AG10803 (cell line): ENCODE results near the gene PRKCE.

Experiments used
- DNase-seq: peaks from one replicate; pipeline ENCODE4 v3.0.0; 2010; ENCODE audit warnings: low read depth
- H3K4me3 ChIP-seq: 2 replicates; pipeline ENCODE4 v1.5.1; 2011; ENCODE audit warnings: mild to moderate bottlenecking, low read length, control low read depth
- TF ChIP-seq, protein P1 (sequence below): conservative IDR thresholded peaks from 2 replicates; pipeline ENCODE4 v1.5.1; 2011; ENCODE audit warnings: mild to moderate bottlenecking, low read length, control low read depth, inconsistent platforms

Gene PRKCE

DNA sequence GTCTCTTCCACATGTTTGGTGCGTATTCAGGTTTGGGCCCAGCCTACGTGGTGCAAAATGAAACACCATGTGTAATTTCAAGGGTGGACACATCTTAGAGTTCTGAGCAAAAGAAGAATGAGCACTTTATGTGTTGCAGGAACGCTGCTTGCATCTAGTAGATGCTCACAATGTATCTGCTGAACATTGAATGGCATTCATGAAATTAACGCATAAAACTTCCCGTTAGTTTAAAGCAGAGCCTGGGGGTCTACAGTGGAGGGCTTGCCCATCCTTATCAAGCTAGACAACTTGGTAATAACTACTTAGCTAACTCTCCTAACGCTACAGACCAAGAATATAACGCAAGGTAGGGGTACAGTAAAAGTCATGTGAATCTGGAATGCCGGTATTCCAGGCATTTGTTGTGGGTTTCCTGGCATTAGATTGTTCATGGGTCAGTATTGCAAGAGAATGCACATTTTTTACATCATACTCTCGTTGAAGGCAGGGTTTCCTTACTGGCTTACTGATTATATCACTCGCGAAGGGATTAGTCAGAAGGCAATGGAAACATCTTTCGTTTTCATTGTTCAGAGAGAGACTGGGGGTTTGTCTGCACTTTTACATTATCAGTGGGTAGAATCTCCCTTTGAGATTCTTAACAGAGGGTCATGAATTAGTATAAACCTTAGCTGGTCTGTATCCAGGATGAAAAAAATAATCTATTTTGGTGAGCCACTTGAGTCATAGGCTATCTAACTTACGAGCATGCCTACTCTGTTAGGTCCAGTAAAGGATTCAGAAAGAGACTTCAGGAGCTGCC lies 416.2 kb downstream of the PRKCE start:
- DNase-seq: peak; percentile 99
- TF ChIP-seq, protein P1, sequence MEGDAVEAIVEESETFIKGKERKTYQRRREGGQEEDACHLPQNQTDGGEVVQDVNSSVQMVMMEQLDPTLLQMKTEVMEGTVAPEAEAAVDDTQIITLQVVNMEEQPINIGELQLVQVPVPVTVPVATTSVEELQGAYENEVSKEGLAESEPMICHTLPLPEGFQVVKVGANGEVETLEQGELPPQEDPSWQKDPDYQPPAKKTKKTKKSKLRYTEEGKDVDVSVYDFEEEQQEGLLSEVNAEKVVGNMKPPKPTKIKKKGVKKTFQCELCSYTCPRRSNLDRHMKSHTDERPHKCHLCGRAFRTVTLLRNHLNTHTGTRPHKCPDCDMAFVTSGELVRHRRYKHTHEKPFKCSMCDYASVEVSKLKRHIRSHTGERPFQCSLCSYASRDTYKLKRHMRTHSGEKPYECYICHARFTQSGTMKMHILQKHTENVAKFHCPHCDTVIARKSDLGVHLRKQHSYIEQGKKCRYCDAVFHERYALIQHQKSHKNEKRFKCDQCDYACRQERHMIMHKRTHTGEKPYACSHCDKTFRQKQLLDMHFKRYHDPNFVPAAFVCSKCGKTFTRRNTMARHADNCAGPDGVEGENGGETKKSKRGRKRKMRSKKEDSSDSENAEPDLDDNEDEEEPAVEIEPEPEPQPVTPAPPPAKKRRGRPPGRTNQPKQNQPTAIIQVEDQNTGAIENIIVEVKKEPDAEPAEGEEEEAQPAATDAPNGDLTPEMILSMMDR: no peak
- peak overlapping the region; percentile 39 for H3K4me3 ChIP-seq

DNA sequence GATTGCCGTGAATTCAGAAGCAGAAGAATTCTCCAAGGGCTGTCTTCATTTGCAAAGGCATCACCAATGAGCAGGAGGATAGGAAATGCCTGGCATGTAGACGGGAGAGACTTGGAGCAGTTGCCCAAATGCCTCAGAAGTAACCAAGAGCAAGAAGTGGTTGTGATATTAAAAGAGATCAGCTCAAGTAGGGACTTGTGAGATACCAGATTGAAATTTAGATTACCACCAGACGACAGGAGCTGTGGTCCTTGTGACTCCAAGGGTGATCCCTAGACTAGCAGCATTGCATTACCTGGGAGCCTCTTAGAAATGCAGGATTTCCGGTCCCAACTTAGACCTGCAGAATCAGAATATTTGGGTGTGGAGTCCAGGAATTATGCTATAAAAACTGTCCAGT lies 417.2 kb downstream of the PRKCE start:
- no peak overlapping the region for H3K4me3 ChIP-seq
- DNase-seq: peak; percentile 33
- TF ChIP-seq, protein P1: no peak

DNA sequence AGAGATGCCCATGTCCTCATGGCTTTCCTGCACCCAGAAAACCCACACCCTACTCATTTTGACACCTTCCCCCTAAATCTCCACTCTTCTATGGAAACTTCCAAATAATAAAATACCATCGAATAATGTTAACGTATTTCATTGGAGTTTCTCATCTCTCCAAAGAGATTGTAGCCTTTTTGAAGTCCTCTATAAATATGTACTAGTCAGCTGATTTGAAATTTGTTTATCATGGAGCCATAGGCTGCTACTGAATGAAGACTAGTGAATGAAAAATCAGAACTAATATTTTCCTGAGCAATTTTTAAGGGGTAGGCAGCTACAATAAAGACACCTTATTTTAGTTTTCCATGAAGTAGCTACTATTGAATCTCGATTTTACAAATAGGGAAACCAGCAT lies 419.6 kb downstream of the PRKCE start:
- DNase-seq: no peak
- H3K4me3 ChIP-seq: no peak overlapping the region
- TF ChIP-seq, protein P1: no peak

DNA sequence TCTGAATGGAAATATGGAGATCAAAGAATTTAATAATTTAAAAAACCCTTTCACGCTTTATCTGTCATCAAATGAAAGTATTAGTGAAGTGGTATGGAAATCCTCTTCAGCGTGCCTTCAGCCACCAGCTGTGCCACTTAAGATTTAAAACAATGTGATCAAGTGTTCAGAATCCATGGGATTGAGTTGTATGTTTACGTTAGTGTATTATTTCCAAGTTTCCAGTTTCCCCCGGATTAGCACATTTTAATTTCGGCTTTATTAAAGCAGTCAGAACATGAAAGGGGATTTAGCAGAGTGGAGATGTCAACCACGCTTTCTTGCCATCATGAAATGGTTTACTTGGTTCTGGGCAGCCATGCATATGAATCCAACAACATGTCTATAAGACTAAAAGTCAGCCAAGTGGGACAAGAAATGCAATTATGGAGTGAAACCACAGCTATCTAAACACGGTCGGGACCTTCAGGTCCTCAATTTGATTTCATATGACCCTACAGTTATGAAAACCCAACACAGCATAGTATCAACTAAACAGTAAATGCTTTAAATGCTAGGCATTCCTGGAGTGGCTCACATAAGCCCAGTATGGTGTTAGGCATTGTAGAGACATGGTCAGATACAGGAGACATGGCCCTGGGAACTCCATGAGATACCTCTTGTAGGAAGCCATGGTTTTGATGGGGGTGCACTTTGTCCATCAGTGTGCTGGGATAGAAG lies 420.8 kb downstream of the PRKCE start:
- peak; percentile 86 for DNase-seq
- no peak overlapping the region for H3K4me3 ChIP-seq
- TF ChIP-seq, protein P1: no peak

DNA sequence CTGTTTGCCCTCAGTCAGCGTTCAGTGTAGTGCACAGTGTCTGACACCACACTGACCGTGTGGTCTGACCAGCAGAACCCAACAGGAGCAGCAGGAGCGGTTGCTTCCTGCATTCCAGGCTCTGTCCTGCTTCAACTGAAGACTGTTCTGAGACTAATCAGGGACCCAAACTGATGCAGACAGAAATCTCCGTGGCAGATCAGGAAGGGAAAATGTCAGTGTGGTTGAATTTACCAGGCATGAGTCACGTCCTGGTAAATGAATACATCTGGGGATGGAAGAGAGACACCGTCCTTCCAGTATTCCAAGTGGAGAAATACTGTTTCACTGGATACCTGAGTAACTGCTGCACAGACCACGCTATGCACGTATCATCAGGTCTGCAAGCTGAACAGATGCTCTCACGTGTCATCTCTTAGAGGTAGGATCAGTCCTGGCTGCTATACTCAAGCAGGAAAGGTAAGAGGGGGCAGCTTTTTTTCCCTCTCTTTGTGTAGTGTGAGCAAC lies 422.1 kb downstream of the PRKCE start:
- peak overlapping the region; percentile 48 for H3K4me3 ChIP-seq
- TF ChIP-seq, protein P1: no peak
- DNase-seq: peak; percentile 98

DNA sequence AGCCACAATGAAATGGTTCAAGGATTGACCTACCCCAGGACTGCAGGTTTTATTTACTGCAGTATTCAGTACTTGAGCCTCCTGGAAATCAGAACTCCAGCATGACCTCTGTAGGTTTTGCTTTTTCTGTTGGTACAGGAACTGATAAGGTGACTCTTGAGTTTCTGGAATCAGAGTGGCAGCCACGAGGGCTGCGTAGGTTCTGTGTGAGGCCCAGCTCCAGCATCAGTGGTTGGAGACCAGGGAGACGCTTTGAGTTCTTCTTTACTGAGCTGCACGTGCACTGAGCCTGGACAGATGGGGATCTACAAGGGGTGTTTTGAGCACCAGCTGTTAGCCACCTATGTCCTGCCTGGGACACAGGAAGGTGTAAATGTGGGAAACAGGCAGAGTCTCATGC lies 423.0 kb downstream of the PRKCE start:
- TF ChIP-seq, protein P1: no peak
- no peak for DNase-seq
- H3K4me3 ChIP-seq: no peak overlapping the region
